Body of pancreas (tissue), 4 donors: ENCODE measurements around the gene CD14.

Experiments used
- POLR2A ChIP-seq, 3 donors: fragments of 450-650 bp; IDR thresholded peaks; one replicate each; pipeline ENCODE4 v1.6.1; 2016; ENCODE audit warnings: antibody characterized with exemption in 3 of 3, mild to moderate bottlenecking in 2 of 3
- TF ChIP-seq, protein P1 (sequence below), 7 experiments: fragments of 450-650 bp in 4 of 7; fragments of 200-600 bp in 3 of 7; sonication (generic) in 3 of 7; IDR thresholded peaks; one replicate each; pipeline ENCODE4 v1.5.1; 2016 to 2019; ENCODE audit warnings: antibody characterized with exemption in 7 of 7

DNA sequence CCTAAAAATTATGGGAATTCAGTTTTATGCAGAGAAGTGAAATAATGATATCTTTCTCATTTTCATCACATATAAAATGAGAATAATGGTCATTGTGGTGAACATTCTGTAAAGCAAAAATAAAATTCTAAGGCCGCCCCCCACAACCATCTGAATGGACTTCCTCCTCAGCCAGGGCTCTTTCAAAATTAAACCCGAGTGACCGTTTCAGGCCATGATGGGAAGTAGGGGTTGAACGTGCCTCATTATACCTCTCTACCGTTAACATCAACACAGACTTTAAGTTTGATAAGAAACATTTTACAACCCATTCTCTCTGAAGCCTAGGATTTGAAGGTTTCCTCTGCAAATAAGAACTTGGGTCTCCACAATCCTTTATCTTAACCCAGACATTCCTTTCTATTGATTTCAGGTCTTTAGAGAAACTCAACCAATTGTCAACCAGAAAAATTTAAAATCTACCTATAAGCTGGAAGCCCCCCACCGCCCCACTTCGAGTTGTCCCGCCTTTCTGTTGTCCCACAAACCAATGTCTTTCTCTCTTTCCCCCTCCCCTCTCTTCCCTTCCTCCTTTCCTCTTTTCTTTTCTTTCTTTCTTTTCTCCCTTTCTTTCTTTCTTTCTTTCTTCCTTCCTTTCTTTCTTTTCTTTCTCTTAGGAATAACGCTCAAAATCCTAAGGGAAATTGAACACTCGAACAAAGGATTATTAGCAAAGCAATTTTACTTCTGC, 4.6 kb upstream of the CD14 start:
- TF ChIP-seq, protein P1, sequence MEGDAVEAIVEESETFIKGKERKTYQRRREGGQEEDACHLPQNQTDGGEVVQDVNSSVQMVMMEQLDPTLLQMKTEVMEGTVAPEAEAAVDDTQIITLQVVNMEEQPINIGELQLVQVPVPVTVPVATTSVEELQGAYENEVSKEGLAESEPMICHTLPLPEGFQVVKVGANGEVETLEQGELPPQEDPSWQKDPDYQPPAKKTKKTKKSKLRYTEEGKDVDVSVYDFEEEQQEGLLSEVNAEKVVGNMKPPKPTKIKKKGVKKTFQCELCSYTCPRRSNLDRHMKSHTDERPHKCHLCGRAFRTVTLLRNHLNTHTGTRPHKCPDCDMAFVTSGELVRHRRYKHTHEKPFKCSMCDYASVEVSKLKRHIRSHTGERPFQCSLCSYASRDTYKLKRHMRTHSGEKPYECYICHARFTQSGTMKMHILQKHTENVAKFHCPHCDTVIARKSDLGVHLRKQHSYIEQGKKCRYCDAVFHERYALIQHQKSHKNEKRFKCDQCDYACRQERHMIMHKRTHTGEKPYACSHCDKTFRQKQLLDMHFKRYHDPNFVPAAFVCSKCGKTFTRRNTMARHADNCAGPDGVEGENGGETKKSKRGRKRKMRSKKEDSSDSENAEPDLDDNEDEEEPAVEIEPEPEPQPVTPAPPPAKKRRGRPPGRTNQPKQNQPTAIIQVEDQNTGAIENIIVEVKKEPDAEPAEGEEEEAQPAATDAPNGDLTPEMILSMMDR (IDR thresholded peaks at IDR 0.05): no peak
- no peak for TF ChIP-seq POLR2A (IDR thresholded peaks at IDR 0.05)
